ENCODE results near the gene SLC22A14.
"Not testable (repeated sequence)": the region's sequence is repeated elsewhere in the genome, so short reads cannot be mapped to it uniquely, and the experiment has no call there.

GRCh38 chr3:38242812-38243211 lies 39.3 kb upstream of the SLC22A14 start:
- TF ChIP-seq POLR2A, CTCF (IDR thresholded peaks at IDR 0.05): not testable (repeated sequence)
